Measurements from ENCODE around the gene ADH7. TPM values are rescaled to one million over a fixed set of nuclear protein-coding genes. Genes with fewer than 3 reads are reported as not detected.

ADH7 gene
- total and polyA plus RNA-seq, 3 experiments from 2014 or later: not detected

DNA sequence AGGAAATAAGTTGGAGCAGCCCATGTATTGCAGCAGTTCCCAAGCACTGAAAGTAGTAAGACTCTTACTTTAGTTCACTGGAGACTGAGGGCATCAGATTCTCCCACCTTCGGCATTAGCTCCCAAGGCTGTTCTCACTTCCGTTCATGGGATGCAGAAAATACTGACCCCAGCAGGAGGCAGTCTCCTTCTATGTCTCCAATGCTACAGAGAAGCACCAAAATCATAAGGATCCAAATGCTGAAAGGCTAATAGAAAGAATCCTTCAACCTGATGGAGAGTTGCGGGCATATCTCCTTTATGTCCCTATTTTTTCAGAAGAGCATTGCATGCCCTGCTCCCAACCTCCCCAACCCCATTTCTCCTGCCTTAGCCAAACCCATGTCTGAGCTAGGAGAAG lies 32.4 kb downstream of the ADH7 start:
- POLR2A ChIA-PET: no interaction called here
- CTCF ChIA-PET: interaction anchor here (1.0 to 1.6 kb wide), 2 partner anchors 346 to 935 kb away, joined by 3 to 5 read pairs; no protein-coding TSS in a partner anchor
- H3K27ac Mint-ChIP-seq: no peak overlapping the region

DNA sequence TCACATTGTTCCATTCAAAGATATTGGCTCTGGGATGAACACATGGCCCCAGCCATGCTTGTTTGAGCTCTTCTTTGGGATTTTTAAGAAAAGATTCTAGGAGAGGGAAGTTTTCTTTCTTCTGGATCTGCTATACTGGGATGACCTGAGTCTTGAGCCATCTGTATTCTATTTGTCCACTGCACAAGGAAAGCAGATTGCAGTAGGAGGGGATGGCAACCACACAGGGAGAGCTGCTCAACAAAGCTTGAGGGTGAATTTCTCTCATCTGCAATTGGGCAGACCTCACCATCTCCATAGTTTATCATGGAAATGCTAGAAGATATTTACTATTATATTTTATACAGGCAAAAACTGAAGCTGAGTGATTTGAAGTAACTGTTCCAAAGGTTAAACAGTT lies 34.3 kb downstream of the ADH7 start:
- H3K27ac Mint-ChIP-seq: no peak overlapping the region
- no peak for DNase-seq
- H3K36me3 Mint-ChIP-seq: no peaks in the 10 kb centered on the region
- H3K4me3 Mint-ChIP-seq: no peak overlapping the region
- H3K4me1 ChIP-seq (ENCODE audit: insufficient read depth, low read length): no peaks in the 10 kb centered on the region
- peaks cover 0 to 6% (median 0%) of the 10 kb centered on the region in 3 donors for H3K4me1 Mint-ChIP-seq
- CTCF ChIA-PET: no interaction called here
- POLR2A ChIA-PET: no interaction called here
- peaks cover 2 to 3% of the 10 kb centered on the region in 2 donors for H3K27me3 Mint-ChIP-seq
- H3K4me3 ChIP-seq (ENCODE audit: low read length): no peak overlapping the region
- H3K27me3 ChIP-seq (ENCODE audit: insufficient read depth, low read length, poor library complexity, severe bottlenecking): no peaks in the 10 kb centered on the region
- no peaks in the 10 kb centered on the region for H3K36me3 ChIP-seq (ENCODE audit: insufficient read depth, low read length)
- H3K9me3 Mint-ChIP-seq: peaks cover 0 to 5% (median 0%) of the 10 kb centered on the region in 5 donors
- no peak overlapping the region for H3K27ac ChIP-seq (ENCODE audit: low read depth, low read length)
- H3K9me3 ChIP-seq (ENCODE audit: low read length): no peaks in the 10 kb centered on the region

More for the DNA sequence above, 32.4 kb downstream of the ADH7 start:
- Mint-ChIP-seq H3K4me3 (no peak overlapping the region), H3K9me3 (peaks cover 0 to 4% (median 0%) of the 10 kb centered on the region in 5 donors), H3K27me3 (no peaks in the 10 kb centered on the region), H3K4me1 (peaks cover 0 to 6% (median 0%) of the 10 kb centered on the region in 3 donors), H3K36me3 (no peaks in the 10 kb centered on the region)
- H3K36me3 ChIP-seq (ENCODE audit: insufficient read depth, low read length): no peaks in the 10 kb centered on the region
- H3K27ac ChIP-seq (ENCODE audit: low read depth, low read length): no peak overlapping the region
- H3K9me3 ChIP-seq (ENCODE audit: low read length): no peaks in the 10 kb centered on the region
- H3K4me1 ChIP-seq (ENCODE audit: insufficient read depth, low read length): no peaks in the 10 kb centered on the region
- no peak for DNase-seq
- H3K27me3 ChIP-seq (ENCODE audit: insufficient read depth, low read length, poor library complexity, severe bottlenecking): no peaks in the 10 kb centered on the region
- H3K4me3 ChIP-seq (ENCODE audit: low read length): no peak overlapping the region

GRCh38 chr4:99399017-99399416 lies 36.1 kb downstream of the ADH7 start:
- Mint-ChIP-seq H3K4me1 (no peaks in the 10 kb centered on the region), H3K36me3 (no peaks in the 10 kb centered on the region), H3K4me3 (no peak overlapping the region), H3K27me3 (peaks cover 2 to 7% of the 10 kb centered on the region in 2 donors), H3K27ac (no peak overlapping the region), H3K9me3 (peaks cover 0 to 5% (median 0%) of the 10 kb centered on the region in 5 donors)
- Histone ChIP-seq H3K27me3 (ENCODE audit: insufficient read depth, low read length, poor library complexity, severe bottlenecking) (no peaks in the 10 kb centered on the region), H3K4me3 (ENCODE audit: low read length) (no peak overlapping the region), H3K9me3 (ENCODE audit: low read length) (no peaks in the 10 kb centered on the region), H3K36me3 (ENCODE audit: insufficient read depth, low read length) (no peaks in the 10 kb centered on the region), H3K27ac (ENCODE audit: low read depth, low read length) (no peak overlapping the region), H3K4me1 (ENCODE audit: insufficient read depth, low read length) (no peaks in the 10 kb centered on the region)
- POLR2A ChIA-PET: no interaction called here
- no peak for DNase-seq
- CTCF ChIA-PET: no interaction called here

DNA sequence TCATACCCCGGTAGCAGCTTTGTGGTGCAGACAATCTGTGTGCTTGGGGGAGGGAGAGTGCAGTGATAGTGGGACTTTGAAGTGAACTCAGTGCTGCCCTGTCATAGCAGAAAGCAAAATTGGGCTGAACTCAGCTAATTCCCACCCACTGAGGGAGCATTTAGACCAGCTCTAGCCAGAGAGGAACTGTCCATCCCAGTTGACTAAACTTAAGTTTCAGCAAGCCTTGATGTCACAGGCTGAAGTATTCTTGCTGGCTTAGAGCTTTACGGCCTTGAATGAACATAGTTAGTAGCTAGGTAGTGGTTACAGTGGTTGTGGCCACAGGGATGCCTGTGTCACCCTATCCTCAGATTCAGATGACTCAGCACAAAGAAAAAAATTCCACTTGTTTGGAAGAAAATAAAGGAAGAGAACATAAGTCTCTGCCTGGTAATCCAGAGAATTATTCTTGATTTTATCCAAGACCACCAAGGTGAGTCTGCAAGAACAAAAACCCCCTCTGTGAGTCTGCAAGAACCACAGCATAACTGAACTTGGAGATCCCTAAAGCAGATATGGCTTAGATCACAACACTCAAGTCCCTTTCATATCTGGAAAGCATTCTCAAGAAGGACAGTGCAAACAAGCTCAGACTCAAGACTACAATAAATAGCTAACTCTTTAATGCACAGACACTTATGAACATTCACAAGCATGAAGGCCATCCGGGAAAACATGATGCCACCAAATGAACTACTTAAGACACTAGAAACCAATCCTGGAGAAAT lies 39.4 kb downstream of the ADH7 start:
- ChIA-PET POLR2A (no interaction called here), CTCF (no interaction called here)
- Mint-ChIP-seq H3K9me3 (peaks cover 0 to 5% (median 2%) of the 10 kb centered on the region in 5 donors), H3K27me3 (peaks cover 11 to 15% of the 10 kb centered on the region in 2 donors), H3K27ac (no peak overlapping the region), H3K36me3 (no peaks in the 10 kb centered on the region), H3K4me3 (no peak overlapping the region), H3K4me1 (no peaks in the 10 kb centered on the region)
- no peaks in the 10 kb centered on the region for H3K4me1 ChIP-seq (ENCODE audit: insufficient read depth, low read length)
- H3K4me3 ChIP-seq (ENCODE audit: low read length): no peak overlapping the region
- H3K27me3 ChIP-seq (ENCODE audit: insufficient read depth, low read length, poor library complexity, severe bottlenecking): no peaks in the 10 kb centered on the region
- H3K36me3 ChIP-seq (ENCODE audit: insufficient read depth, low read length): no peaks in the 10 kb centered on the region
- DNase-seq: no peak
- H3K9me3 ChIP-seq (ENCODE audit: low read length): no peaks in the 10 kb centered on the region
- H3K27ac ChIP-seq (ENCODE audit: low read depth, low read length): no peak overlapping the region

DNA sequence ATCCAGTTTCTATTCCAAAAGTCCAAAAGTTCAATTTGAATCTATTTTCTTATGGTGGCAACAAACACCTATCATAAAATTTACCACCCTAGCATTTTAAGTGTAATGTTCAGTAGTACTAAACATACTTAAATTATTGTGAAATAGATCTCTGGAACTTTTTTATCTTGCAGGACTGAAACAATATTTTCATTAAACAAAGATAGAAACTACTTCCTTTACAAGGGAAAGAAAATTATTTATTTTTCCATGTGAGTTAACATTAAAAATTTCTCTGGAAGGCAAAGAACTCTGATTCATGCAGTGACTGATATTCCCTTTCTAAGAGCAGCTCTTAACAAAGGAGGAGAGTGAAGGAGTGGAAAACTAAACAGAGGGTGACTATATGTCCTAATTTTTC lies 40.2 kb downstream of the ADH7 start:
- POLR2A ChIA-PET: no interaction called here
- Histone ChIP-seq H3K27me3 (ENCODE audit: insufficient read depth, low read length, poor library complexity, severe bottlenecking) (no peaks in the 10 kb centered on the region), H3K4me3 (ENCODE audit: low read length) (no peak overlapping the region), H3K27ac (ENCODE audit: low read depth, low read length) (no peak overlapping the region), H3K36me3 (ENCODE audit: insufficient read depth, low read length) (no peaks in the 10 kb centered on the region), H3K4me1 (ENCODE audit: insufficient read depth, low read length) (no peaks in the 10 kb centered on the region), H3K9me3 (ENCODE audit: low read length) (no peaks in the 10 kb centered on the region)
- CTCF ChIA-PET: no interaction called here
- Mint-ChIP-seq H3K36me3 (no peaks in the 10 kb centered on the region), H3K4me1 (no peaks in the 10 kb centered on the region), H3K9me3 (peaks cover 0 to 5% (median 3%) of the 10 kb centered on the region in 5 donors), H3K4me3 (no peak overlapping the region), H3K27me3 (peaks cover 11 to 16% of the 10 kb centered on the region in 2 donors), H3K27ac (no peak overlapping the region)
- DNase-seq: no peak

GRCh38 chr4:99390055-99390454 lies 45.1 kb downstream of the ADH7 start:
- Histone ChIP-seq H3K27ac (ENCODE audit: low read depth, low read length) (no peak overlapping the region), H3K36me3 (ENCODE audit: insufficient read depth, low read length) (no peaks in the 10 kb centered on the region), H3K4me3 (ENCODE audit: low read length) (no peak overlapping the region), H3K9me3 (ENCODE audit: low read length) (no peaks in the 10 kb centered on the region), H3K27me3 (ENCODE audit: insufficient read depth, low read length, poor library complexity, severe bottlenecking) (no peaks in the 10 kb centered on the region), H3K4me1 (ENCODE audit: insufficient read depth, low read length) (no peaks in the 10 kb centered on the region)
- Mint-ChIP-seq H3K4me3 (no peak overlapping the region), H3K4me1 (no peaks in the 10 kb centered on the region), H3K27me3 (peaks cover 8 to 29% of the 10 kb centered on the region in 2 donors), H3K27ac (no peak overlapping the region), H3K36me3 (no peaks in the 10 kb centered on the region), H3K9me3 (peaks cover 0 to 3% (median 0%) of the 10 kb centered on the region in 5 donors)
- ChIA-PET POLR2A (no interaction called here), CTCF (no interaction called here)
- no peak for DNase-seq

- peaks cover 8 to 29% of the 10 kb centered on the region in 2 donors for H3K27me3 Mint-ChIP-seq
- no peak for DNase-seq
- no peak overlapping the region for H3K4me3 ChIP-seq (ENCODE audit: low read length)
- H3K27ac Mint-ChIP-seq: no peak overlapping the region
- no peak overlapping the region for H3K27ac ChIP-seq (ENCODE audit: low read depth, low read length)
- no peaks in the 10 kb centered on the region for H3K36me3 Mint-ChIP-seq
- H3K9me3 ChIP-seq (ENCODE audit: low read length): no peaks in the 10 kb centered on the region
- CTCF ChIA-PET: no interaction called here
- peaks cover 0 to 3% (median 0%) of the 10 kb centered on the region in 5 donors for H3K9me3 Mint-ChIP-seq
- no peaks in the 10 kb centered on the region for H3K27me3 ChIP-seq (ENCODE audit: insufficient read depth, low read length, poor library complexity, severe bottlenecking)
- no peaks in the 10 kb centered on the region for H3K36me3 ChIP-seq (ENCODE audit: insufficient read depth, low read length)
- no peaks in the 10 kb centered on the region for H3K4me1 Mint-ChIP-seq
- no peak overlapping the region for H3K4me3 Mint-ChIP-seq
- no peaks in the 10 kb centered on the region for H3K4me1 ChIP-seq (ENCODE audit: insufficient read depth, low read length)
- POLR2A ChIA-PET: no interaction called here
These were observed 45.5 kb downstream of the ADH7 start for GRCh38 chr4:99389606-99390005.

DNA sequence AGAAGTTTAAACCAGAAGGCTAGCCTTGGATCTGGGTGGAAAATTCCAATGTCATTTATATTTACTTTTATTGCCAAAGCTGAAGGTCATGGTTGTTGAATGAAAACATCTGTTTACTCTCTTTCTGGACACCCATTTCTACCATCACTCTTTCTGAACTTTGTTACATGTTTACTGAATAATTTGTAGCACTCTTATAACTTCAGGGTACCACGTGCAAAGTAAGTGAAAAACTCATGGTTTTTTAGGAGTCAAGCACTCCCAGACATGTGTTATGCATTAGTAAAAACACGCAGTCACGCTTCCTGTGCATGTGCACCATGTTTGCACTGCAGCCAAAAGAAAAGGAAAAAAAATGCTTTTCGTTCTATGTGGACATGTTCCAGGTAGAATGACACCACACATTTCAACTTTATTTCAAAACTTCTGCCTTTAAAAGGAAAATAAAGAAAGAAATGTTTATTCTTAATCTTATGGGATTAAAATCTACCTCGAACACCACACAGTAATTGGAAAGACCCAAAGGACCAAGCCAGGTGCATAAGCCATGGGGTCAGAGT lies 51.2 kb downstream of the ADH7 start:
- H3K27me3 Mint-ChIP-seq: peaks cover 4 to 28% of the 10 kb centered on the region in 2 donors

More for the DNA sequence above, 51.2 kb downstream of the ADH7 start:
- Mint-ChIP-seq H3K9me3 (peaks cover 0 to 2% (median 0%) of the 10 kb centered on the region in 5 donors), H3K36me3 (no peaks in the 10 kb centered on the region), H3K4me3 (no peak overlapping the region), H3K4me1 (no peaks in the 10 kb centered on the region), H3K27ac (no peak overlapping the region)
- Histone ChIP-seq H3K36me3 (ENCODE audit: insufficient read depth, low read length) (no peaks in the 10 kb centered on the region), H3K4me1 (ENCODE audit: insufficient read depth, low read length) (no peaks in the 10 kb centered on the region), H3K27ac (ENCODE audit: low read depth, low read length) (no peak overlapping the region), H3K27me3 (ENCODE audit: insufficient read depth, low read length, poor library complexity, severe bottlenecking) (no peaks in the 10 kb centered on the region), H3K9me3 (ENCODE audit: low read length) (no peaks in the 10 kb centered on the region), H3K4me3 (ENCODE audit: low read length) (no peak overlapping the region)
- ChIA-PET CTCF (no interaction called here), POLR2A (no interaction called here)
- DNase-seq: no peak

All from CD8-positive, alpha-beta memory T cell (primary cell).